Measurements from ENCODE around the gene CAPN12.

Gene CAPN12

DNA sequence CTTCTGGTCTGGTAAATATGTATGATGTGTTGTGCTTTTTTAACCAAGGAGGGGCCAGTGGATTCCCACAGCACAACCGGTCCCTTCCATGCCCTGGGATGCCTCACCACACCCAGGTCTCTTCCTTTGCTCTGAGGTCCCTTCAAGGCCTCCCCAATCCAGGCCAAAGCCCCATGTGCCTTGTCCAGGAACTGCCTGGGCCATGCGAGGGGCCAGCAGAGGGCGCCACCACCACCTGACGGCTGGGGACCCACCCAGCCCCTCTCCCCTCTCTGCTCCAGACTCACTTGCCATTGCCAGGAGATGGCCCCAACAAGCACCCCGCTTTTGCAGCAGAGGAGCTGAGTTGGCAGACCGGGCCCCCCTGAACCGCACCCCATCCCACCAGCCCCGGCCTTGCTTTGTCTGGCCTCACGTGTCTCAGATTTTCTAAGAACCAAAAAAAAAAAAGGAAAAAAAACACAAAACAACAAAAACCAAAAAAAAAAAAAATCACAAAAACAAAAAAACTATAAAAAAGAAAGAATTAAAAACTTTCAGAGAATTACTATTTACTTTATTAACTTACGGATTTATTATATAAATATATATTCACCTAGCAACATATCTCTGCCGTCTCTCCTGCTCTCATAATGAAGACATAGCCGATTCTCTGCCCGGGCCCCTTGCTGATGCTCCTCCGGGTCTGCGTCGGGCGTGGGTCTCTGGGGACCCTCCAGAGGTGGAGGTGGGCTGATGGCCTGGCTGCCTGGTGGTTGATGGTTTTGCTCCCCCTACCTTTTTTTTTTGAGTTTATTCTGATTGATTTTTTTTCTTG, 14.4 kb downstream of the CAPN12 start:
- H3K9me3 Mint-ChIP-seq: no peaks in the 10 kb centered on the region
- H3K4me3 Mint-ChIP-seq: no peak overlapping the region
- intact Hi-C loops (cut with micrococcal nuclease): loop anchor here (5.0 to 10.0 kb wide), 2 partner anchors 115 to 202 kb away; partner anchors contain the start of genes HNRNPL, MRPS12 and SARS2
- no peaks in the 10 kb centered on the region for H3K27me3 Mint-ChIP-seq
- peaks cover 36% of the 10 kb centered on the region for H3K4me1 Mint-ChIP-seq (ENCODE audit: low read depth)
- H3K36me3 Mint-ChIP-seq (ENCODE audit: low read depth): peaks cover 76% of the 10 kb centered on the region
- no peak overlapping the region for H3K27ac Mint-ChIP-seq

GRCh38 chr19:38728752-38729541, 15.3 kb downstream of the CAPN12 start:
- H3K4me3 Mint-ChIP-seq: no peak overlapping the region
- no peaks in the 10 kb centered on the region for H3K9me3 Mint-ChIP-seq
- peaks cover 26% of the 10 kb centered on the region for H3K4me1 Mint-ChIP-seq (ENCODE audit: low read depth)
- H3K27ac Mint-ChIP-seq: no peak overlapping the region
- peaks cover 85% of the 10 kb centered on the region for H3K36me3 Mint-ChIP-seq (ENCODE audit: low read depth)
- intact Hi-C loops (cut with micrococcal nuclease): loop anchor here (5.0 kb wide), 1 partner anchor 203 kb away; the partner anchor contains the start of genes MRPS12 and SARS2
- no peaks in the 10 kb centered on the region for H3K27me3 Mint-ChIP-seq

DNA sequence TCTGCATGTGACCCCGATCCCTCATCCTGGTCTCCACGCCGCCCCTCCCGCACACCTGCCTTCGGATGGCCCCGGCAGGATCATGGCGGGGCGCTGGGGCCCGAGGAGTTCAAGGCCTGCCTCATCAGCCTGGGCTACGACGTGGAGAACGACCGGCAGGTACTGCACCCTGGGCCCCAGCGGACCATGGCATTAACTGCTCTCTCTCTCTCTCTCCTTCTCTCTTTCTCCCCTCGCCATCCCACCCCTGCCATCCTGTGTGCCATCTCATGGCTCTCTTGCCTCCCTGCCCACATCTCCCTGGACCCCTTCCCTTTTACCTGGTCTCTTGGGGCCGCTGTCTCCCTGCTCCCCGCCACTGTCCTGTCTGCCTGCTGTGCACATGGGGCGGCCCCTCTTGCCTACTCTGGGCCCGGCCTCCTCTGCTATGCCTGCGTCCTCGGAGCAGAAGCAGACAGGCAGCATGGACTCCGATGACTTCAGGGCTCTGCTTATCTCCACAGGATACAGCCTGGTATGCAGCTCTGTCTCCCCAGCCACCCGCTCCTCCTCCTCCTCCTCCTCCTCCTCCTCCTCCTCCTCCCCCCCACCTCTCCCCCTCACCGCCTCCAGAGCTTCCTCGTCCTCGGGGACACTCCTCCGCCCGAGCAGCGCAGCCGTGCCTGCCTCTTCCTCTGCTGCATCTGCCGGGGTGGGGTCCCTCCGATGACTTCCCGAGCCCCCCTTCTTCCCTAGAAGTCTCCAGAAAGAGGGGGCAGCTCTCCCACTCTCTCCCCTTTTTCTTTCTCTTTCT, 16.2 kb downstream of the CAPN12 start:
- intact Hi-C loops (cut with micrococcal nuclease): loop anchor here (5.0 kb wide), 1 partner anchor 204 kb away; the partner anchor contains the start of genes MRPS12 and SARS2
- Mint-ChIP-seq H3K36me3 (ENCODE audit: low read depth) (peaks cover 94% of the 10 kb centered on the region), H3K9me3 (no peaks in the 10 kb centered on the region), H3K27me3 (no peaks in the 10 kb centered on the region), H3K27ac (no peak overlapping the region), H3K4me1 (ENCODE audit: low read depth) (peaks cover 18% of the 10 kb centered on the region), H3K4me3 (no peak overlapping the region)

GRCh38 chr19:38727306-38727867, 16.9 kb downstream of the CAPN12 start:
- no peaks in the 10 kb centered on the region for H3K27me3 Mint-ChIP-seq
- H3K9me3 Mint-ChIP-seq: no peaks in the 10 kb centered on the region
- intact Hi-C loops (cut with micrococcal nuclease): loop anchor here (5.0 kb wide), 1 partner anchor 205 kb away; the partner anchor contains the start of genes MRPS12 and SARS2
- H3K4me3 Mint-ChIP-seq: no peak overlapping the region
- H3K4me1 Mint-ChIP-seq (ENCODE audit: low read depth): peaks cover 12% of the 10 kb centered on the region
- peaks cover 100% of the 10 kb centered on the region for H3K36me3 Mint-ChIP-seq (ENCODE audit: low read depth)
- H3K27ac Mint-ChIP-seq: no peak overlapping the region

DNA sequence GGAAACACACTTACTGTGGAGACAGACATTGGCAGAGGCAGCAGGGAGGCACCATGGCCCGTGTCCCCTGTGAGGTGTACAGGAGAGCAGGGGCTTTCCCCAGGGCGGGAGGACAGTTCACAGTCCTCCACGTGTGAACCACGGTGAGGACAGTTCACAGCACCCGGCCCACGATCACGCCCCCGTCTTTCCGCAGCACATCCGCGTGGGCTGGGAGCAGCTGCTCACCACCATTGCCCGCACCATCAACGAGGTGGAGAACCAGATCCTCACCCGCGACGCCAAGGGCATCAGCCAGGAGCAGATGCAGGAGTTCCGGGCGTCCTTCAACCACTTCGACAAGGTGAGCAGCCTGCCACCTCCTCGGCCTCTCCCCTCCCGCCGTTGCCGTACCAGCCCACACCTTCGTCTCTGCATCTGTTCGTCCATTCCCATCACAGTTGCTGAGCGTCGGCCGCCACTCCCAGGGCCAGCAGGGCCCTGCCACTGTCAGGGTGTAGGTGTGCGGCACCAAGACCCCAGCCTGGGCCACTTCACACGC, 17.4 kb downstream of the CAPN12 start:
- peaks cover 100% of the 10 kb centered on the region for H3K36me3 Mint-ChIP-seq (ENCODE audit: low read depth)
- H3K4me3 Mint-ChIP-seq: no peak overlapping the region
- H3K27me3 Mint-ChIP-seq: no peaks in the 10 kb centered on the region
- intact Hi-C loops (cut with micrococcal nuclease): loop anchor here (5.0 kb wide), 1 partner anchor 205 kb away; the partner anchor contains the start of genes MRPS12 and SARS2
- H3K27ac Mint-ChIP-seq: no peak overlapping the region
- H3K4me1 Mint-ChIP-seq (ENCODE audit: low read depth): peaks cover 12% of the 10 kb centered on the region
- no peaks in the 10 kb centered on the region for H3K9me3 Mint-ChIP-seq

- Mint-ChIP-seq H3K4me3 (no peak overlapping the region), H3K36me3 (ENCODE audit: low read depth) (peaks cover 100% of the 10 kb centered on the region), H3K9me3 (no peaks in the 10 kb centered on the region), H3K4me1 (ENCODE audit: low read depth) (peaks cover 12% of the 10 kb centered on the region), H3K27me3 (no peaks in the 10 kb centered on the region), H3K27ac (no peak overlapping the region)
- intact Hi-C loops (cut with micrococcal nuclease): loop anchor here (5.0 kb wide), 1 partner anchor 206 kb away; the partner anchor contains the start of genes MRPS12 and SARS2
These were observed 18.0 kb downstream of the CAPN12 start for GRCh38 chr19:38726284-38726673.

GRCh38 chr19:38725469-38726283, 18.6 kb downstream of the CAPN12 start:
- no peaks in the 10 kb centered on the region for H3K9me3 Mint-ChIP-seq
- peaks cover 12% of the 10 kb centered on the region for H3K4me1 Mint-ChIP-seq (ENCODE audit: low read depth)
- intact Hi-C loops (cut with micrococcal nuclease): loop anchor here (5.0 kb wide), 1 partner anchor 207 kb away; the partner anchor contains the start of genes MRPS12 and SARS2
- H3K36me3 Mint-ChIP-seq (ENCODE audit: low read depth): peaks cover 100% of the 10 kb centered on the region
- H3K27ac Mint-ChIP-seq: no peak overlapping the region
- no peaks in the 10 kb centered on the region for H3K27me3 Mint-ChIP-seq
- H3K4me3 Mint-ChIP-seq: no peak overlapping the region

GRCh38 chr19:38723990-38724854, 20.1 kb downstream of the CAPN12 start:
- H3K27ac Mint-ChIP-seq: no peak overlapping the region
- no peaks in the 10 kb centered on the region for H3K9me3 Mint-ChIP-seq
- H3K36me3 Mint-ChIP-seq (ENCODE audit: low read depth): peaks cover 100% of the 10 kb centered on the region
- H3K4me1 Mint-ChIP-seq (ENCODE audit: low read depth): peaks cover 12% of the 10 kb centered on the region
- H3K27me3 Mint-ChIP-seq: no peaks in the 10 kb centered on the region
- intact Hi-C loops (cut with micrococcal nuclease): no loop called here
- H3K4me3 Mint-ChIP-seq: no peak overlapping the region

- no peak overlapping the region for H3K4me3 Mint-ChIP-seq
- peaks cover 10% of the 10 kb centered on the region for H3K4me1 Mint-ChIP-seq (ENCODE audit: low read depth)
- H3K9me3 Mint-ChIP-seq: no peaks in the 10 kb centered on the region
- peaks cover 100% of the 10 kb centered on the region for H3K36me3 Mint-ChIP-seq (ENCODE audit: low read depth)
- H3K27me3 Mint-ChIP-seq: no peaks in the 10 kb centered on the region
- no peak overlapping the region for H3K27ac Mint-ChIP-seq
- intact Hi-C loops (cut with micrococcal nuclease): no loop called here
These were observed 20.7 kb downstream of the CAPN12 start for GRCh38 chr19:38723606-38723965.

DNA sequence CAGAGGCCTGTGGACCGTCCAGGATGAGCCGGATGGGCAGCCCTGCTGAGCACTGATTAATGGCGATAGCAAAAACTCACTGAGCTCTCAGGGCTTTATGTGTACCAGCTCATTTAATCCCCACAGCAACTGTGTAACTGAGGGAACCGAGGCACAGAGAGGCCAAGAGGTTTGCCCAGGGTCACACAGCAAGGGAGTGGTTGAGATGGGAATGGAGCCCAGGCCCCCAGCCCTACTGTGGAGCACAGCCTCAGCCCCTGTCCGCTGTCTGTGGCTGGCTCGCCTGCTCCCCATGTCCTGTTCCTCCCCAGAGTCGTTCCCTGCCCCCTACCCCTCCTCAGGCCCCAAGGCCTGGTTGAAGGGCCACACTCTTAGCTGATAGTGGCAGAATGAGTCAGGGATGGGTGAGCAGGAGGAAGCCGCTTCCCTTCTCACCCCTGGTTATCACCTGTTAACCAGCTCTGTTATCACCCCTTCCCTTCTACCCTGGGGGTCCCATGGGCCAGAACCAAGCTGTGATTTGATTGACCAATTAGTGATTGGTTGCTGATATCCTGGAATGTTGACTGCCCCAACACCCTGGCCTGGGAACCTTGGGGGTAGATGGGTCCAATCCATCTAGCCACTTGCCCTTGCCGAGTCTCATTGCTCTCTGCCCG, 21.2 kb downstream of the CAPN12 start:
- no peak overlapping the region for H3K4me3 Mint-ChIP-seq
- no peaks in the 10 kb centered on the region for H3K27me3 Mint-ChIP-seq
- peaks cover 100% of the 10 kb centered on the region for H3K36me3 Mint-ChIP-seq (ENCODE audit: low read depth)
- H3K4me1 Mint-ChIP-seq (ENCODE audit: low read depth): peaks cover 5% of the 10 kb centered on the region
- intact Hi-C loops (cut with micrococcal nuclease): no loop called here
- no peak overlapping the region for H3K27ac Mint-ChIP-seq
- no peaks in the 10 kb centered on the region for H3K9me3 Mint-ChIP-seq

DNA sequence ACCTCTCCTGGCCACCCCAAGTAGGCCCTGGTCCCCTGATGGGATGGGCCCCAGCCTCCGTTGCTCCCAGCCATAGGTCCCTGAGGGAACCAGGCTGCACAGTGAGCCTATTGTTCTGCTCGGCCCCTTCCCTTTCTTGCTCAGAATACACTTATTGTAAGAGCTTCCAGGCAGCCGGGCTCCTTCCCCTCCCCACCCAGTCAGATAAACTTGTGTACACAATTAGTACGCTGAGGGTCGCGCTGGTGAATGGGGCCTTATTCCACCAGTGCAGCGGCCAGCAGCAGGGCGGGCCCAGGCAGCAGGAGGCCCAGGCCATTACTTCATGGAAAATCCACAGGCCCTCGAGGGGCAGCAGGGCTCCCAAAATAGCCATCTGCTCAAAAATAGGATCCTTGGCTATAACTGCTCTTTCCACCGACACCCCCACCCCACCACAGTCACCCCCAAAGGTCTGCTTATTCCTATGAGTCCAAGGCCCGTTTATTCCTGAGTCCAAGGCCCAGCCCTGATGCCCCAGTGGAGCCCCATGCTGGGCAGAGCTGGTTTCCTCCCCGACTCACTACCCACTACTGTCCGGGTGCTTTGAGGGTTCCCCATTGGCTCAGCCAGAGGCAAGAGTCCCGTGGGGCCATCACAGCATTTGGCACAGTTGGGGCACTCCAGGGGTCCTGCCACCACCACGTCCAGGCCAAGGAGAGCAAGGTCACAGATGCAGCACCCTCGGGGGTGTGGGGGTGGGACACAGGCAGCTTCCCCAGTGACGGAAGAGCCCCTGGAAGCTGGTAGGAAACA, 22.1 kb downstream of the CAPN12 start:
- no peak overlapping the region for H3K4me3 Mint-ChIP-seq
- no peaks in the 10 kb centered on the region for H3K27me3 Mint-ChIP-seq
- H3K9me3 Mint-ChIP-seq: no peaks in the 10 kb centered on the region
- intact Hi-C loops (cut with micrococcal nuclease): no loop called here
- no peaks in the 10 kb centered on the region for H3K4me1 Mint-ChIP-seq (ENCODE audit: low read depth)
- no peak overlapping the region for H3K27ac Mint-ChIP-seq
- peaks cover 100% of the 10 kb centered on the region for H3K36me3 Mint-ChIP-seq (ENCODE audit: low read depth)

All from dendritic cell treated with granulocyte-macrophage colony-stimulating factor and Interleukin-4, amounts not matched to agents 40 ng/mL and 50 ng/mL, for 4 days (primary cell).